H1 (cell line): ENCODE data around the gene ATXN2L. TPM values are rescaled to one million over a fixed set of nuclear protein-coding genes. Genes with fewer than 3 reads are reported as not detected.

Experiments
- CBX5 ChIP-seq: fragments of 300-800, 300-1000 bp; sonication (generic); IDR thresholded peaks from 2 replicates; pipeline ENCODE4 v1.7.1; 2016; ENCODE audit warnings: antibody characterized with exemption, low read length, low read depth
- EZH2 ChIP-seq: fragments of 200-600 bp; sonication (generic); IDR thresholded peaks from 2 replicates; pipeline ENCODE4 v1.7.1; 2012; ENCODE audit warnings: low read depth, mild to moderate bottlenecking, moderate library complexity, low read length, inconsistent platforms; ENCODE audit not compliant: severe bottlenecking
- KDM4A ChIP-seq: IDR thresholded peaks from one replicate; pipeline ENCODE4 v1.7.1; 2012; ENCODE audit warnings: low read depth, mild to moderate bottlenecking, moderate library complexity, low read length, inconsistent platforms; ENCODE audit not compliant: severe bottlenecking
- polyA plus RNA-seq, 7 experiments: library from polyadenylated mRNA; depleted of rRNA in 3 of 7; stranded (reverse) in 5 of 7; unstranded in 2 of 7; fragments of >200 nt in 5 of 7; fragments of 200-250 nt in 2 of 7; gene quantifications; 1 replicate in 5 of 7; 2 replicates in 1 of 7; 4 replicates in 1 of 7; pipeline versions ENCODE4 v1.2.1 to v1.2.3, GENCODE V29; 2011 to 2013; ENCODE audit warnings: missing spikeins in 2 of 7, mixed read lengths in 2 of 7
- total RNA-seq: library from RNA; stranded (reverse); fragmentation: NEBNext Ultra II Directional; extraction: Animal tissue kit (Norgen Biotek cat#: 25700); gene quantifications from 2 replicates; pipeline ENCODE4 v1.2.1, GENCODE V29; 2021

ATXN2L gene
- total and polyA plus RNA-seq, 2 of the 8 experiments (the other 6 are each of a cell fraction or from before 2014, with no cell fraction given), result 79.1 to 227 TPM

DNA sequence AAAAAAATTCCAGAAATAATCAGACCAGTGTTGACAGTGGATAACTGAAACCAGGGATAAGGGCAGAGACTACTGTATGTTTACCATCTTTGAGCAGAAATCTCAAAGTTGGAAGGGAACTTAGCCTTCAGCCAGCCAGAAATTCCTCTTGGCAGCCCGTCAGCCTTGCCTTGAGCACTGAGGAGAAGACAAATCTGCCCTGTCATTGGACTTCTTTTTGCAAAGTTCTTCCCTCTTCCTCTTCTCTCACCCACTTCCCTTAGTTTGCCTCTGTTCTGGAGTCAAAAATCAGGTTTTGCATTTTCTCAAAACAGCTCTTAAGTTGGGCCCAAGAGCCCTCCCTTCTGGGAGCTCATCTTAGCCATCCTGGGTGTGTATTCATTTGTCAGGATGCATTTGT, 17.1 kb downstream of the ATXN2L start (continued):
- TF ChIP-seq EZH2, result no peak
- TF ChIP-seq CBX5, result no peak
- no peak for TF ChIP-seq KDM4A
